Left ventricle myocardium inferior (tissue), 1 donor: ENCODE results near the gene GUCY1A2. TPM values are rescaled to one million over a fixed set of nuclear protein-coding genes. Genes with fewer than 3 reads are reported as not detected.
"Not testable (repeated sequence)": the region's sequence is repeated elsewhere in the genome, so short reads cannot be mapped to it uniquely, and the experiment has no call there.

Experiments
- DNase-seq: peaks from one replicate; pipeline ENCODE4 v3.0.0-alpha.2; 2020
- H3K27ac ChIP-seq: fragments of 200-600 bp; replicated peaks from 2 replicates; pipeline ENCODE4 v1.8.0; 2021
- H3K27me3 ChIP-seq: fragments of 200-600 bp; 2 replicates; pipeline ENCODE4 v1.8.0; 2021; ENCODE audit warnings: low read depth
- H3K36me3 ChIP-seq: fragments of 200-600 bp; 2 replicates; pipeline ENCODE4 v1.8.0; 2021
- H3K4me1 ChIP-seq: fragments of 200-600 bp; 2 replicates; pipeline ENCODE4 v1.8.0; 2021
- H3K4me3 ChIP-seq: fragments of 200-600 bp; 2 replicates; pipeline ENCODE4 v1.8.0; 2021; ENCODE audit warnings: mild to moderate bottlenecking, moderate library complexity
- H3K9me3 ChIP-seq: fragments of 200-600 bp; replicated peaks from 2 replicates; pipeline ENCODE4 v1.8.0; 2021
- CTCF ChIP-seq: fragments of 200-600 bp; IDR thresholded peaks from 2 replicates; pipeline ENCODE4 v1.8.0; 2021; ENCODE audit warnings: antibody characterized with exemption, mild to moderate bottlenecking, borderline replicate concordance
- intact Hi-C: fragments of 100-400 bp; cut with micrococcal nuclease; formaldehyde crosslinking; loops from one replicate; pipeline ENCODE4 v1.11.0; 2022
- total RNA-seq: library from RNA; stranded (reverse); fragmentation: NEBNext Ultra II Directional; extraction: Animal tissue kit (Norgen Biotek cat#: 25700); gene quantifications from one replicate; pipeline ENCODE4 v1.2.1, GENCODE V29; 2021
- donor health status: DM: no; HTN: yes; CAD: no; lungs with severe emphysema.

GUCY1A2 gene
- total RNA-seq, 1 donor from 2014 or later: 10.2 TPM

GRCh38 chr11:106785913-106786650, 232.2 kb downstream of the GUCY1A2 start:
- H3K4me1 ChIP-seq: peaks cover 17% of the 10 kb centered on the region
- no peak overlapping the region for H3K4me3 ChIP-seq
- H3K27ac ChIP-seq: peak overlapping the region; percentile 41
- DNase-seq: no peak
- no peaks in the 10 kb centered on the region for H3K27me3 ChIP-seq
- peaks cover 16% of the 10 kb centered on the region for H3K9me3 ChIP-seq
- intact Hi-C loops: no loop called here
- no peak for TF ChIP-seq CTCF
- H3K36me3 ChIP-seq: no peaks in the 10 kb centered on the region

- DNase-seq, intact Hi-C loops, H3K4me1 ChIP-seq, H3K27me3 ChIP-seq, H3K9me3 ChIP-seq, H3K27ac ChIP-seq, H3K4me3 ChIP-seq, H3K36me3 ChIP-seq: not testable (repeated sequence)
Observed at GRCh38 chr11:106777302-106777701, 241.0 kb downstream of the GUCY1A2 start.

- Histone ChIP-seq H3K4me1 (no peaks in the 10 kb centered on the region), H3K36me3 (no peaks in the 10 kb centered on the region), H3K27me3 (no peaks in the 10 kb centered on the region), H3K27ac (no peak overlapping the region), H3K4me3 (no peak overlapping the region), H3K9me3 (no peaks in the 10 kb centered on the region)
- DNase-seq: no peak
- TF ChIP-seq CTCF: no peak
- intact Hi-C loops: no loop called here
Observed at GRCh38 chr11:106770489-106771085, 247.7 kb downstream of the GUCY1A2 start.

- no peak overlapping the region for H3K4me3 ChIP-seq
- H3K9me3 ChIP-seq: no peaks in the 10 kb centered on the region
- H3K4me1 ChIP-seq: no peaks in the 10 kb centered on the region
- no peak overlapping the region for H3K27ac ChIP-seq
- intact Hi-C loops: no loop called here
- no peak for DNase-seq
- no peaks in the 10 kb centered on the region for H3K27me3 ChIP-seq
- no peak for TF ChIP-seq CTCF
- no peaks in the 10 kb centered on the region for H3K36me3 ChIP-seq
Observed at GRCh38 chr11:106765469-106766258, 252.6 kb downstream of the GUCY1A2 start.

- Histone ChIP-seq H3K4me1 (no peaks in the 10 kb centered on the region), H3K36me3 (no peaks in the 10 kb centered on the region), H3K4me3 (no peak overlapping the region), H3K27ac (no peak overlapping the region), H3K9me3 (no peaks in the 10 kb centered on the region), H3K27me3 (no peaks in the 10 kb centered on the region)
- intact Hi-C loops: no loop called here
- TF ChIP-seq CTCF: no peak
- no peak for DNase-seq
Observed at GRCh38 chr11:106763501-106763900, 254.8 kb downstream of the GUCY1A2 start.
